Endothelial cell (in vitro differentiated cells): ENCODE measurements around the gene UVRAG. TPM values are rescaled to one million over a fixed set of nuclear protein-coding genes. Genes with fewer than 3 reads are reported as not detected.
A peak's percentile ranks its signal among the peaks of the same experiment; 100 is the strongest.

Source experiments
- DNase-seq: peaks from one replicate; pipeline ENCODE4 v3.0.0; 2021; ENCODE audit warnings: low spot score
- H3K27ac Mint-ChIP-seq: one replicate; pipeline ENCODE4 v1.8.0; 2021; ENCODE audit warnings: mixed read lengths, inconsistent platforms; ENCODE audit not compliant: unreplicated experiment
- H3K27me3 Mint-ChIP-seq: one replicate; pipeline ENCODE4 v1.8.0; 2021; ENCODE audit warnings: mild to moderate bottlenecking, moderate library complexity, mixed read lengths, inconsistent platforms; ENCODE audit not compliant: unreplicated experiment
- H3K36me3 Mint-ChIP-seq: one replicate; pipeline ENCODE4 v1.8.0; 2021; ENCODE audit warnings: mild to moderate bottlenecking, low read depth, mixed read lengths, inconsistent platforms; ENCODE audit not compliant: unreplicated experiment
- H3K4me1 Mint-ChIP-seq: one replicate; pipeline ENCODE4 v1.8.0; 2021; ENCODE audit warnings: mild to moderate bottlenecking, mixed read lengths, inconsistent platforms; ENCODE audit not compliant: unreplicated experiment
- H3K4me3 Mint-ChIP-seq: one replicate; pipeline ENCODE4 v1.8.0; 2021; ENCODE audit warnings: mild to moderate bottlenecking, mixed read lengths, inconsistent platforms; ENCODE audit not compliant: unreplicated experiment
- H3K9me3 Mint-ChIP-seq: one replicate; pipeline ENCODE4 v1.8.0; 2021; ENCODE audit warnings: mixed read lengths, inconsistent platforms; ENCODE audit not compliant: unreplicated experiment
- CTCF ChIP-seq: fragments of 200-600 bp; sonication (generic); IDR thresholded peaks from one replicate; pipeline ENCODE4 v1.5.0; 2021; ENCODE audit warnings: antibody characterized with exemption; ENCODE audit not compliant: unreplicated experiment
- long read RNA-seq: library from polyadenylated mRNA; unstranded; transcript quantifications from one replicate; pipeline ENCODE4 v2.0.0, GENCODE V29; 2020; ENCODE audit not compliant: unreplicated experiment
- total RNA-seq: library from RNA; stranded (reverse); fragmentation: NEBNext Ultra II Directional; extraction: Animal tissue kit (Norgen Biotek cat#: 25700); gene quantifications from one replicate; pipeline ENCODE4 v1.2.1, GENCODE V29; 2021; ENCODE audit not compliant: unreplicated experiment

Gene UVRAG
- 25.0 TPM for total RNA-seq
- long read RNA-seq, full-length matches to known transcripts: 2 of 4 reads
- long read RNA-seq, partial matches to known transcripts: 2 of 4 reads
- long read RNA-seq, other reads (novel, unspliced or antisense): 0 of 4 reads

GRCh38 chr11:75814677-75815344 is at the start of gene UVRAG:
Gene UVRAG, plus strand, starts transcription at chr11:75815210. Its CDS starts 198 bp downstream, at chr11:75815408.
- H3K36me3 Mint-ChIP-seq: peaks cover 4% of the 10 kb centered on the region
- peak within 1 kb of the TSS; percentile 91 for H3K27ac Mint-ChIP-seq
- H3K27me3 Mint-ChIP-seq: no peaks in the 10 kb centered on the region
- no peak for TF ChIP-seq CTCF
- peak within 1 kb of the TSS; percentile 93 for H3K4me3 Mint-ChIP-seq
- H3K9me3 Mint-ChIP-seq: no peaks in the 10 kb centered on the region
- peaks cover 20% of the 10 kb centered on the region for H3K4me1 Mint-ChIP-seq
- DNase-seq: peak; percentile 99

- TF ChIP-seq CTCF: no peak
- Mint-ChIP-seq H3K36me3 (no peaks in the 10 kb centered on the region), H3K4me1 (peaks cover 3% of the 10 kb centered on the region), H3K27ac (no peak overlapping the region), H3K27me3 (peaks cover 20% of the 10 kb centered on the region), H3K9me3 (no peaks in the 10 kb centered on the region), H3K4me3 (no peak overlapping the region)
- DNase-seq: no peak
Observed at GRCh38 chr11:75766443-75767227, 48.4 kb upstream of the UVRAG start.

DNA sequence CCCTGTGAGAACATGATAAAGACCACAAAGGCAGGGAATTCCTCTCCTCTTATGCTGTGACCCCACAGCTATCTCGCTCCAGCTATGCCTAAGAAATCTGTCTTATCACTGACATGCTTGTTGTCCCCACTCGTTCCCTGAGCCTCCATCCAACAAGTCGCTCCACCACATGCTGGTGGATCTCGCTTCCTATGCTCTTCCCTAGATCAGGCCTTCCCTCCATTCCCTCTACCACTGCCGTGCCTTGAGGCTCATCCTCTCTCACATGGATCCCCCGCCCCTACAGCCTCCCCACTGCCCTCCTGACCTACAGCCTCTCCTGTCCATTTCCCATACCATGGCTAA is 47.8 kb upstream of the UVRAG start:
- no peak for DNase-seq
- H3K36me3 Mint-ChIP-seq: no peaks in the 10 kb centered on the region
- H3K4me1 Mint-ChIP-seq: peaks cover 3% of the 10 kb centered on the region
- no peak overlapping the region for H3K4me3 Mint-ChIP-seq
- peaks cover 20% of the 10 kb centered on the region for H3K27me3 Mint-ChIP-seq
- no peaks in the 10 kb centered on the region for H3K9me3 Mint-ChIP-seq
- no peak for TF ChIP-seq CTCF
- no peak overlapping the region for H3K27ac Mint-ChIP-seq

GRCh38 chr11:75767793-75768111 is 47.3 kb upstream of the UVRAG start:
- no peak overlapping the region for H3K27ac Mint-ChIP-seq
- peaks cover 20% of the 10 kb centered on the region for H3K27me3 Mint-ChIP-seq
- no peak for DNase-seq
- H3K9me3 Mint-ChIP-seq: no peaks in the 10 kb centered on the region
- H3K36me3 Mint-ChIP-seq: no peaks in the 10 kb centered on the region
- TF ChIP-seq CTCF: no peak
- H3K4me3 Mint-ChIP-seq: no peak overlapping the region
- peaks cover 3% of the 10 kb centered on the region for H3K4me1 Mint-ChIP-seq
